ENCODE data around the gene HSD17B8.

- TF ChIP-seq POLR2AphosphoS5 (IDR thresholded peaks at IDR 0.05) (no peak), CTCF (IDR thresholded peaks at IDR 0.05) (no peak)
Measured at GRCh38 chr6:33215271-33216116, 11.0 kb downstream of the HSD17B8 start.
